ENCODE measurements around the gene SLC25A10. TPM values are rescaled to one million over a fixed set of nuclear protein-coding genes. Genes with fewer than 3 reads are reported as not detected.
A peak's percentile ranks its signal among the peaks of the same experiment; 100 is the strongest.

Gene SLC25A10
- total and polyA plus RNA-seq, 2 donors (not counting 3 experiments of a cell fraction or from before 2014, with no cell fraction given): 16.7 to 17.2 TPM

- dilution Hi-C loops (cut with MboI; ENCODE audit: extremely low pct_ligation_motif_present, low sequenced_read_pairs) (no loop called here), intact Hi-C loops (cut with micrococcal nuclease) (loop anchor here (1.0 kb wide), 1 partner anchor 29 kb away; no protein-coding TSS in a partner anchor)
- Histone ChIP-seq H3K27ac (ENCODE audit: insufficient read depth, low read depth, low read length) (peak overlapping the region; percentile 43), H3K4me3 (replicated peaks in 1 of 3; ENCODE audit: insufficient read depth in 1 of 3, low read depth in 1 of 3, low read length in 3 of 3) (peak overlapping the region; percentile 46 to 93 (median 66)), H3K9ac (replicated peaks; ENCODE audit: extremely low read depth, insufficient read depth, low read length) (peak overlapping the region; percentile 87), H3K9me1 (replicated peaks; ENCODE audit: control insufficient read depth, extremely low read depth, insufficient read depth, low read length) (no peaks in the 10 kb centered on the region), H3K9me3 (replicated peaks; ENCODE audit: control insufficient read depth, insufficient read depth, low read length) (no peaks in the 10 kb centered on the region), H3K4me1 (ENCODE audit: control insufficient read depth, extremely low read depth, insufficient read depth, low read length) (peaks cover 16% of the 10 kb centered on the region), H3K4me2 (ENCODE audit: insufficient read depth, low read length) (peak overlapping the region; percentile 47), H3K27me3 (ENCODE audit: control insufficient read depth in 2 of 2, insufficient read depth in 2 of 2, low read length in 2 of 2) (no peaks in the 10 kb centered on the region), H2AFZ (ENCODE audit: low read depth, low read length) (peak overlapping the region; percentile 39), H3K79me2 (ENCODE audit: control insufficient read depth, insufficient read depth, low read length) (peaks cover 55% of the 10 kb centered on the region), H4K20me1 (replicated peaks; ENCODE audit: control insufficient read depth, extremely low read depth, insufficient read depth, low read length) (no peaks in the 10 kb centered on the region), H3K36me3 (ENCODE audit: control insufficient read depth in 2 of 2, extremely low read depth in 1 of 2, insufficient read depth in 2 of 2, low read length in 2 of 2) (peaks cover 6 to 24% of the 10 kb centered on the region in 2 experiments)
- BruUV-seq (replicated peaks): TSS peak; percentile 31
- DNase-seq (ENCODE audit: low read depth, low spot score): no peak
- POLR2A ChIA-PET: interaction anchor here (1.0 kb wide), 1 partner anchor 21 kb away, joined by 4 read pairs; the partner anchor contains the start of gene MRPL12
- no peak for TF ChIP-seq MYC (IDR thresholded peaks at IDR 0.05; ENCODE audit: low read depth, low read length)
- TF ChIP-seq MAX (IDR thresholded peaks at IDR 0.05; ENCODE audit: insufficient read depth, insufficient read length): no peak
- no peak for TF ChIP-seq POLR2AphosphoS5 (IDR thresholded peaks at IDR 0.05; ENCODE audit: insufficient read depth, low read depth, low read length)
- no peak for TF ChIP-seq GATA2 (IDR thresholded peaks at IDR 0.05; ENCODE audit: insufficient read depth, insufficient read length, low read depth, low read length)
- no peak for TF ChIP-seq EZH2 (IDR thresholded peaks at IDR 0.05; ENCODE audit: borderline replicate concordance, low read depth, low read length, severe bottlenecking)
- TF ChIP-seq JUN (IDR thresholded peaks at IDR 0.05; ENCODE audit: borderline replicate concordance, insufficient read depth, insufficient read length, low read depth): no peak
- TF ChIP-seq POLR2A (IDR thresholded peaks at IDR 0.05; ENCODE audit: low read depth, low read length): no peak
- TF ChIP-seq FOS (IDR thresholded peaks at IDR 0.05; ENCODE audit: borderline replicate concordance, insufficient read depth, low read length): no peak
- TF ChIP-seq CTCF (IDR thresholded peaks at IDR 0.05; ENCODE audit: extremely low read depth in 1 of 2, insufficient read depth in 1 of 2, low read depth in 1 of 2, low read length in 2 of 2): no peak
- CTCF ChIA-PET: interaction anchor here (1.2 kb wide), 1 partner anchor 15 kb away, joined by 4 read pairs; no protein-coding TSS in a partner anchor
- peak; percentile 37 for FAIRE-seq
These were observed 29.4 kb upstream of the SLC25A10 start for GRCh38 chr17:81682565-81683207.
